ENCODE data around the gene GPR35. TPM values are rescaled to one million over a fixed set of nuclear protein-coding genes. Genes with fewer than 3 reads are reported as not detected.

GPR35 gene
- total RNA-seq, 1 experiment from 2014 or later = 0.11 TPM

- DNase-seq (ENCODE audit: low read depth) = no peak
Measured at GRCh38 chr2:240588669-240589068, 36.6 kb upstream of the GPR35 start.

- no peak for DNase-seq (ENCODE audit: low read depth)
Measured at GRCh38 chr2:240589375-240589774, 35.9 kb upstream of the GPR35 start.

GRCh38 chr2:240589850-240590525 is 35.3 kb upstream of the GPR35 start:
- no peak for DNase-seq (ENCODE audit: low read depth)

GRCh38 chr2:240590681-240591111 is 34.6 kb upstream of the GPR35 start:
- no peak for DNase-seq (ENCODE audit: low read depth)

- DNase-seq (ENCODE audit: low read depth) = no peak
Measured at GRCh38 chr2:240591226-240591625, 34.1 kb upstream of the GPR35 start.

- DNase-seq (ENCODE audit: low read depth) = no peak
Measured at GRCh38 chr2:240591784-240592183, 33.5 kb upstream of the GPR35 start.

GRCh38 chr2:240593026-240593702 is 32.1 kb upstream of the GPR35 start:
- no peak for DNase-seq (ENCODE audit: low read depth)

- no peak for DNase-seq (ENCODE audit: low read depth)
Measured at GRCh38 chr2:240593703-240594451, 31.4 kb upstream of the GPR35 start.

GRCh38 chr2:240594511-240595380 is 30.5 kb upstream of the GPR35 start:
- no peak for DNase-seq (ENCODE audit: low read depth)

- DNase-seq (ENCODE audit: low read depth) = no peak
Measured at GRCh38 chr2:240595381-240596079, 29.8 kb upstream of the GPR35 start.

GRCh38 chr2:240596080-240596460 is 29.2 kb upstream of the GPR35 start:
- no peak for DNase-seq (ENCODE audit: low read depth)

- DNase-seq (ENCODE audit: low read depth) = no peak
Measured at GRCh38 chr2:240596491-240596931, 28.8 kb upstream of the GPR35 start.

- no peak for DNase-seq (ENCODE audit: low read depth)
Measured at GRCh38 chr2:240597054-240597418, 28.2 kb upstream of the GPR35 start.

- no peak for DNase-seq (ENCODE audit: low read depth)
Measured at GRCh38 chr2:240597419-240598181, 27.7 kb upstream of the GPR35 start.

- DNase-seq (ENCODE audit: low read depth) = no peak
Measured at GRCh38 chr2:240598311-240598911, 26.9 kb upstream of the GPR35 start.

GRCh38 chr2:240599141-240599583 is 26.1 kb upstream of the GPR35 start:
- no peak for DNase-seq (ENCODE audit: low read depth)

GRCh38 chr2:240600451-240600961 is 24.8 kb upstream of the GPR35 start:
- no peak for DNase-seq (ENCODE audit: low read depth)

- DNase-seq (ENCODE audit: low read depth) = no peak
Measured at GRCh38 chr2:240601061-240601830, 24.0 kb upstream of the GPR35 start.

GRCh38 chr2:240601831-240602160 is 23.5 kb upstream of the GPR35 start:
- DNase-seq (ENCODE audit: low read depth) = no peak

All from LHCN-M2 (cell line).